ENCODE results near the gene ESRP2. TPM values are rescaled to one million over a fixed set of nuclear protein-coding genes. Genes with fewer than 3 reads are reported as not detected.

The ESRP2 gene
- total RNA-seq (2022; extraction: Qiagen RNA extraction) = 0.09 to 0.14 TPM (median 0.14 TPM) in 3 of 5 replicates, not detected in the others

GRCh38 chr16:68235887-68236136, at the start of gene ESRP2:
Gene ESRP2 (minus strand): TSS chr16:68236127. CDS start chr16:68236045, 82 bp downstream.

GRCh38 chr16:68264128-68265077, 28.5 kb upstream of the ESRP2 start, which contains the start of gene SLC7A6:
Gene SLC7A6 (plus strand): TSS chr16:68264526. CDS start chr16:68274727, 10,201 bp downstream.

GRCh38 chr16:68244903-68245853, 9.3 kb upstream of the ESRP2 start, which contains the start of gene PLA2G15:
Gene PLA2G15 (plus strand): TSS chr16:68245373. CDS start chr16:68245427, 54 bp downstream.

Other genes starting within 250 kb of the ESRP2 start
- gene DPEP2, start 236.6 kb downstream of the ESRP2 start, total RNA-seq (2022; extraction: Qiagen RNA extraction) = not detected in 5 replicates
- gene DPEP2NB, start 220.2 kb downstream of the ESRP2 start, total RNA-seq (2022; extraction: Qiagen RNA extraction) = not detected in 5 replicates
- 17.0 to 20.9 TPM (median 20.2 TPM) in 5 replicates for gene DDX28, start 212.9 kb downstream of the ESRP2 start, total RNA-seq (2022; extraction: Qiagen RNA extraction)
- 16.2 to 19.8 TPM (median 17.6 TPM) in 5 replicates for gene DUS2, start 212.8 kb downstream of the ESRP2 start, total RNA-seq (2022; extraction: Qiagen RNA extraction)
- gene NFATC3, start 150.8 kb downstream of the ESRP2 start, total RNA-seq (2022; extraction: Qiagen RNA extraction) = 14.5 to 15.4 TPM (median 14.9 TPM) in 5 replicates
- gene PLA2G15, start 9.2 kb upstream of the ESRP2 start, total RNA-seq (2022; extraction: Qiagen RNA extraction) = 12.2 to 16.1 TPM (median 15.3 TPM) in 5 replicates
- gene SLC7A6, start 28.4 kb upstream of the ESRP2 start, total RNA-seq (2022; extraction: Qiagen RNA extraction) = 28.6 to 35.7 TPM (median 31.8 TPM) in 5 replicates
- 11.4 to 13.9 TPM (median 12.1 TPM) in 5 replicates for gene SLC7A6OS, start 74.8 kb upstream of the ESRP2 start, total RNA-seq (2022; extraction: Qiagen RNA extraction)
- 29.9 to 35.1 TPM (median 30.7 TPM) in 5 replicates for gene PRMT7, start 74.9 kb upstream of the ESRP2 start, total RNA-seq (2022; extraction: Qiagen RNA extraction)
- gene SMPD3, start 212.4 kb upstream of the ESRP2 start, total RNA-seq (2022; extraction: Qiagen RNA extraction) = 0.10 to 0.31 TPM (median 0.14 TPM) in 5 replicates

Measured in A549 treated with CORT108297 at 1 μM for 4 hours (cell line).